ENCODE data around the gene ABL2.

ABL2 gene

DNA sequence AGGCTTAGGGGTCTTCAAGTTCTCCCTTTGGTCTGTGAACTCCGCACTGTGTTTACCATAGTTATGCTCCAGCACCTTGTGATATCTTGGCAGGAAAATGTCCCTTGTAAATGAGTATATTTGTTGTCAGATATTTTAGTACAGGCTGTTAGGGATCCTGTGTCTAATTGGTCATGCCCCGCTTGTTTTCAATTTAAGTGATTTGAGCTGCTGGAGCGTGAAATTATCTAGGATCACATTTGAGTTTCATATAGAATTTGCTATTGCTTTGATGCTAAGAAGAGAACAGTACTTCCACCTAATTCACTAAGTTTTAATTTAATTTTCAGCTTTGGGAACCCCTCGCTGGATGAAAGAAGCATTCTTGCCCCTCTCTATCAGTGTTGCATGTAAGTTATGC is 163.0 kb downstream of the ABL2 start:
- Histone ChIP-seq H3K4me1 (no peaks in the 10 kb centered on the region), H2AFZ (no peak overlapping the region), H3K9ac (no peak overlapping the region), H3K4me3 (ENCODE audit: low read depth, low read length) (no peak overlapping the region), H3K27me3 (ENCODE audit: control insufficient read depth, insufficient read depth, low read length) (no peaks in the 10 kb centered on the region), H3K36me3 (ENCODE audit: control insufficient read depth, insufficient read depth, low read length) (no peaks in the 10 kb centered on the region), H3K4me2 (ENCODE audit: low read length) (no peak overlapping the region), H3K9me3 (ENCODE audit: control insufficient read depth, low read length) (no peaks in the 10 kb centered on the region), H3K27ac (no peak overlapping the region), H3K79me2 (no peaks in the 10 kb centered on the region)
- TF ChIP-seq, protein P1, sequence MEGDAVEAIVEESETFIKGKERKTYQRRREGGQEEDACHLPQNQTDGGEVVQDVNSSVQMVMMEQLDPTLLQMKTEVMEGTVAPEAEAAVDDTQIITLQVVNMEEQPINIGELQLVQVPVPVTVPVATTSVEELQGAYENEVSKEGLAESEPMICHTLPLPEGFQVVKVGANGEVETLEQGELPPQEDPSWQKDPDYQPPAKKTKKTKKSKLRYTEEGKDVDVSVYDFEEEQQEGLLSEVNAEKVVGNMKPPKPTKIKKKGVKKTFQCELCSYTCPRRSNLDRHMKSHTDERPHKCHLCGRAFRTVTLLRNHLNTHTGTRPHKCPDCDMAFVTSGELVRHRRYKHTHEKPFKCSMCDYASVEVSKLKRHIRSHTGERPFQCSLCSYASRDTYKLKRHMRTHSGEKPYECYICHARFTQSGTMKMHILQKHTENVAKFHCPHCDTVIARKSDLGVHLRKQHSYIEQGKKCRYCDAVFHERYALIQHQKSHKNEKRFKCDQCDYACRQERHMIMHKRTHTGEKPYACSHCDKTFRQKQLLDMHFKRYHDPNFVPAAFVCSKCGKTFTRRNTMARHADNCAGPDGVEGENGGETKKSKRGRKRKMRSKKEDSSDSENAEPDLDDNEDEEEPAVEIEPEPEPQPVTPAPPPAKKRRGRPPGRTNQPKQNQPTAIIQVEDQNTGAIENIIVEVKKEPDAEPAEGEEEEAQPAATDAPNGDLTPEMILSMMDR (IDR thresholded peaks at IDR 0.05), result no peak

DNA sequence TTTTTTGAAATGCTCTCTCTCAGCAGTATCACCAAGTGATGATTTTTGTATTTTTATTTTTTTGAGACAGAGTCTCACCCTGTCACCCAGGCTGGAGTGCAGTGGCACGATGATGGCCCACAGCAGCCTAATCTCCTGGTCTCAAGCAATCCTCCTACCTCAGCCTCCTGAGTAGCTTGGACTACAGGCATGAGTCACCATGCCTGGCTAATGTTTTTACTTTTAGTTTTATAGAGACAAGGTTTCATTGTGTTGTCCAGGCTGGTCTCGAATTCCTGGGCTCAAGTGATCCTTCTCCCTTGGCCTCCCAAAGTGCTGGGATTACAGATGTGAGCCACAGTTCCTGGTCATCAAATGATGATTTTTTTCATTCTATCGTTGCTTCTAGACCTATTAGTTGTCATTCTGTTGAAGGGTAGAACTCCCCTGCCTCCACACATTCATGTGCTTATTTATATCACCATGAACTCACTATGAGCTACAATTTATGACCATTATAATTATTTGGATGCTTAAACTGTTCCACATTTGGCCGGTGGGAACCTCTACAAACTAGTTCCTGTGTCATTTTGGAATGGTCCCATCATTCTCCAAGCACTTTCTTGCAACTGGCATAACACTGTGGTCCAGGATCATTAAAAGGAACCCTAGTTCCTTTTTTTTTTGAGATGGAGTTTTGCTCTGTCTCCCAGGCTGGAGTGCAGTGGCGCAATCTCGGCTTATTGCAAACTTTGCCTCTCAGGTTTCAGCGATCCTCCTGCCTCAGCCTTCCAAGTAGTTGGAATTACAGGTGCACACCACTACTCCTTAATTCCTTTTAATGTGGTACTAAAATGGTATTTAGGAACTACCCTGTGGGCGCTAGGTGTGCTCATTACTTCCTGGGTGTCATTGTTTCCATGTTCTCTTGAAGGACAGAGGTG is 167.9 kb downstream of the ABL2 start:
- H3K27me3 ChIP-seq (ENCODE audit: control insufficient read depth, insufficient read depth, low read length), result no peaks in the 10 kb centered on the region
- no peak overlapping the region for H3K27ac ChIP-seq
- no peaks in the 10 kb centered on the region for H3K79me2 ChIP-seq
- H3K9ac ChIP-seq, result no peak overlapping the region
- H3K36me3 ChIP-seq (ENCODE audit: control insufficient read depth, insufficient read depth, low read length), result no peaks in the 10 kb centered on the region
- TF ChIP-seq, protein P1 (IDR thresholded peaks at IDR 0.05), result no peak
- no peaks in the 10 kb centered on the region for H3K9me3 ChIP-seq (ENCODE audit: control insufficient read depth, low read length)
- H3K4me1 ChIP-seq, result no peaks in the 10 kb centered on the region
- no peak overlapping the region for H3K4me2 ChIP-seq (ENCODE audit: low read length)
- H3K4me3 ChIP-seq (ENCODE audit: low read depth, low read length), result no peak overlapping the region
- H2AFZ ChIP-seq, result no peak overlapping the region

DNA sequence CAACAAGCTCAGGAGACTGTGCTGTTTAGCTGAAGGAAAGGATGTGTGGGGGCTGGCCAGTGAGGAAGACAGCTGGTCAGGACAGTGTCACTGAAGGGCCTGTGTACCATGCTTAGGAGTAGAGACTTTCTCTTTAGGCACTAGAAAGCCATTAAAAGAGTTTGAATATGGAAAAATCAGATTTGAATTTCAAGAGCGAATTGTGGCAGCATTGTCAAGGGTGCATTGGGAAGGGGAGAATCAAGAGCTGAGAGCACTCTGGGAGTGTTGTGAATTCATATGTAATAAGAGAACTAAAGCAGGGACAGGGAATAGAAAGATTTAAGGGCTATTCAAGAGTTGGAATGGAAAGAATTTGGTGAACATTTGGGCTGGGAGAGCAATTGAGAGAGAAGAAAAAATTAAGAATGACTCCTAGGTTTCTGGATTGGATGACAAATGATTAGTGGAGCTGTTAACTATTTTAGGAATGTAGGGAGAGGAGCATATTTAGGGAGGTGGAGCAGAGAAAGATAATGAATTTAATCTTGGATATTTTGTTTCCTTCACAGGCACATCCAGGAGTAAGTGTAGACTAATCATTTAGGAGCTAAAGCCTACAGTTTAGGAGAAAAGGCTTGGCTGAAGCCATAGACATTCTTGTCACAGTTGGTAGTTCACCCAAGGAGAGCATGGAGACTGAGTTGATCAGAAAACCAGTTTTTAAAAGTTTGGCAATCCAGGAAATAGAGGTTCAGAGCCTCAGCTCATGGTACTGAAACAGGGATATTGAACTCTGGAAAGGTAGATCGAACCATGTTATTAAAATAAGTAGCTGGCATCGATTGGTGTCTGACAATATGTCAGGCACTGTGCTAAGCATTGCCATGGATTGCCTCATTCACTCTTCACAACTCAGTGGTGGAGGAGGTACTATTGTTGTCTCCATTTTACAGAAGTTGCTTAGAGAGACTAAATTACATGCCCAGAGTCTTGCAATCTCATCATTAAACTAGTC is 170.7 kb downstream of the ABL2 start:
- Histone ChIP-seq H3K27ac (no peak overlapping the region), H3K4me2 (ENCODE audit: low read length) (no peak overlapping the region), H3K36me3 (ENCODE audit: control insufficient read depth, insufficient read depth, low read length) (no peaks in the 10 kb centered on the region), H2AFZ (no peak overlapping the region), H3K9ac (no peak overlapping the region), H3K9me3 (ENCODE audit: control insufficient read depth, low read length) (no peaks in the 10 kb centered on the region), H3K4me3 (ENCODE audit: low read depth, low read length) (no peak overlapping the region), H3K4me1 (no peaks in the 10 kb centered on the region), H3K27me3 (ENCODE audit: control insufficient read depth, insufficient read depth, low read length) (no peaks in the 10 kb centered on the region), H3K79me2 (no peaks in the 10 kb centered on the region)
- TF ChIP-seq, protein P1 (IDR thresholded peaks at IDR 0.05), result no peak

DNA sequence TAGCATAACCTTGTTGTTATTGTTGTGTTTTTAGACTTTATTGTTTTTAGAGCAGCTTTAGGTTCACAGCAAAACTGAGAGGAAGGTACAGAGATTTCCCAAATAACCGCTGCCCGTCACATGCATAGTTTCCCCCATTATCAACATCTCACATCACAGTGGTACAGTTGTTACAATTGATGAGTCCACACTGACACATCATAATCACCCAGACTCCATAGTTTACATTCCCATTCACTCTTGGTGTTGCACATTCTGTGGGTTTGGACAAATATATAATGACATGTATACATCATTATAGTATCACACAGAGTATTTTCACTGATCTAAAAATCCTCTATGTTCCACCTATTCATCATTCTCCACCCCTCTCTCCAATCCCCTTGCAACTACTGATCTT is 173.5 kb downstream of the ABL2 start:
- H3K4me2 ChIP-seq (ENCODE audit: low read length), result no peak overlapping the region
- no peaks in the 10 kb centered on the region for H3K79me2 ChIP-seq
- no peak overlapping the region for H3K9ac ChIP-seq
- H3K9me3 ChIP-seq (ENCODE audit: control insufficient read depth, low read length), result no peaks in the 10 kb centered on the region
- no peaks in the 10 kb centered on the region for H3K27me3 ChIP-seq (ENCODE audit: control insufficient read depth, insufficient read depth, low read length)
- H2AFZ ChIP-seq, result no peak overlapping the region
- H3K4me3 ChIP-seq (ENCODE audit: low read depth, low read length), result no peak overlapping the region
- TF ChIP-seq, protein P1 (IDR thresholded peaks at IDR 0.05), result no peak
- no peaks in the 10 kb centered on the region for H3K36me3 ChIP-seq (ENCODE audit: control insufficient read depth, insufficient read depth, low read length)
- H3K4me1 ChIP-seq, result no peaks in the 10 kb centered on the region
- H3K27ac ChIP-seq, result no peak overlapping the region

All from parathyroid adenoma (tissue), 2 donors.